ENCODE data around the gene MINDY4B.

DNA sequence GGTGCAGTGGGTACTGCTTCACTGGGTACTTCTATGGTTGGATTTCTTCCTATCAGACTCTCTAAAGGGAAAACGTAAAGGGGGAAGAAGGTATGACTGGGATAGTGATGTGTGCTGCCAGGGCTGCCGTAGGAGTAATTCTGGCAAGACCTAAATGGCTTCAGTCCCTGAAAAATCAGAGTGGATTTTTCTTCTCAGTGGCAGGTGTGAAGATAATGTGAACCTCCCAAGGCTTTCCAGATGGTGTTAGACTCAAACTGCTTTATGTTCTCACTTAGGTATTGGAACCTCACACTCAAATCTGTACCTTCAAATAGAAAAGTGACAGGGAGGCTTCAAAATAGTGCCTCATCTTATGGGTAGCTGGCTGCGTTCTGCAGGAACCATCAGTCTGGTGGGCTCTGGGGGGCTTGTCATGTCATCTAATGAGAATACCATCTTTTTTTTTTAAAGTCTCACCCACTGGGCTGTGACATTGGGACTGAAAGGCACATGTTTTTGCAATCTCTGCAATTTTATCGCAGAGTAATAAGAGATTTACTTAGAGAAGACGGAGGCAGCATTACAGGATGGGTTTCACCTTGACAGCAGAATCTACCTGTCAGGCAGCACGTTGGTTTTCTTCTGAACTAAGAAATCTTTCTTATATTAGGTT, 28.5 kb downstream of the MINDY4B start:
- TF ChIP-seq, protein P1, sequence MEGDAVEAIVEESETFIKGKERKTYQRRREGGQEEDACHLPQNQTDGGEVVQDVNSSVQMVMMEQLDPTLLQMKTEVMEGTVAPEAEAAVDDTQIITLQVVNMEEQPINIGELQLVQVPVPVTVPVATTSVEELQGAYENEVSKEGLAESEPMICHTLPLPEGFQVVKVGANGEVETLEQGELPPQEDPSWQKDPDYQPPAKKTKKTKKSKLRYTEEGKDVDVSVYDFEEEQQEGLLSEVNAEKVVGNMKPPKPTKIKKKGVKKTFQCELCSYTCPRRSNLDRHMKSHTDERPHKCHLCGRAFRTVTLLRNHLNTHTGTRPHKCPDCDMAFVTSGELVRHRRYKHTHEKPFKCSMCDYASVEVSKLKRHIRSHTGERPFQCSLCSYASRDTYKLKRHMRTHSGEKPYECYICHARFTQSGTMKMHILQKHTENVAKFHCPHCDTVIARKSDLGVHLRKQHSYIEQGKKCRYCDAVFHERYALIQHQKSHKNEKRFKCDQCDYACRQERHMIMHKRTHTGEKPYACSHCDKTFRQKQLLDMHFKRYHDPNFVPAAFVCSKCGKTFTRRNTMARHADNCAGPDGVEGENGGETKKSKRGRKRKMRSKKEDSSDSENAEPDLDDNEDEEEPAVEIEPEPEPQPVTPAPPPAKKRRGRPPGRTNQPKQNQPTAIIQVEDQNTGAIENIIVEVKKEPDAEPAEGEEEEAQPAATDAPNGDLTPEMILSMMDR (IDR thresholded peaks at IDR 0.05; ENCODE audit: low read length), result no peak
- no peak for TF ChIP-seq EZH2 (optimal IDR thresholded peaks at IDR 0.05; ENCODE audit: low read depth, low read length)

All from MM.1S (cell line).